ENCODE results near the gene UNC93A.
"Not testable (repeated sequence)": the region's sequence is repeated elsewhere in the genome, so short reads cannot be mapped to it uniquely, and the experiment has no call there.

GRCh38 chr6:167289291-167289690 lies 1.8 kb upstream of the UNC93A start:
- TF ChIP-seq, protein P1, sequence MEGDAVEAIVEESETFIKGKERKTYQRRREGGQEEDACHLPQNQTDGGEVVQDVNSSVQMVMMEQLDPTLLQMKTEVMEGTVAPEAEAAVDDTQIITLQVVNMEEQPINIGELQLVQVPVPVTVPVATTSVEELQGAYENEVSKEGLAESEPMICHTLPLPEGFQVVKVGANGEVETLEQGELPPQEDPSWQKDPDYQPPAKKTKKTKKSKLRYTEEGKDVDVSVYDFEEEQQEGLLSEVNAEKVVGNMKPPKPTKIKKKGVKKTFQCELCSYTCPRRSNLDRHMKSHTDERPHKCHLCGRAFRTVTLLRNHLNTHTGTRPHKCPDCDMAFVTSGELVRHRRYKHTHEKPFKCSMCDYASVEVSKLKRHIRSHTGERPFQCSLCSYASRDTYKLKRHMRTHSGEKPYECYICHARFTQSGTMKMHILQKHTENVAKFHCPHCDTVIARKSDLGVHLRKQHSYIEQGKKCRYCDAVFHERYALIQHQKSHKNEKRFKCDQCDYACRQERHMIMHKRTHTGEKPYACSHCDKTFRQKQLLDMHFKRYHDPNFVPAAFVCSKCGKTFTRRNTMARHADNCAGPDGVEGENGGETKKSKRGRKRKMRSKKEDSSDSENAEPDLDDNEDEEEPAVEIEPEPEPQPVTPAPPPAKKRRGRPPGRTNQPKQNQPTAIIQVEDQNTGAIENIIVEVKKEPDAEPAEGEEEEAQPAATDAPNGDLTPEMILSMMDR (IDR thresholded peaks at IDR 0.05) = not testable (repeated sequence)
- TF ChIP-seq POLR2A, POLR2AphosphoS5, EP300 (IDR thresholded peaks at IDR 0.05): not testable (repeated sequence)
